ENCODE results near the gene TMEM54. TPM values are rescaled to one million over a fixed set of nuclear protein-coding genes. Genes with fewer than 3 reads are reported as not detected.

TMEM54 gene
- total and polyA plus RNA-seq, 12 donors: 1.3 to 123 (median 21.2) TPM

DNA sequence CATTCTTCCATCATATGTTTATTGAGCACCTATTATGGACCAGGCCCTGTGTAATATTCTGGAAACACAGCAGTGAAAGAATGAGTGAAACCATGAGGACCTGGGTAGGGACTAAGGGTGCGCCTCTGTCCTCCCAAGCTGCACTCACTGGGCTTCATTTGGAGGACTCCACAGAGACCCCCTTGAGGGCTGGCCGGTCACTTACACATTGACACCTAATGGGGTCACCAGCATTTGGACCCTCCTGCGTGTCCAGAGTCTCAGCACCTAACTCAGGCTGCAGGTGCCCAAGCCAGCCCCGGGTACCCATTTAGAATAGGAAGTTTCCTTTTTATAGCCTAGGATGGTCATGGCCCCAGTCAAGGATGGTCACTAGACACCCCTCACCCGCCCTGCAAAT, 27.7 kb downstream of the TMEM54 start:
- no peaks in the 10 kb centered on the region for H3K27me3 ChIP-seq
- peak in 2 of 7 donors; percentile 15 to 49 for DNase-seq
- H3K4me1 ChIP-seq (replicated peaks in 1 of 2): peaks cover 0 to 21% of the 10 kb centered on the region in 2 donors
- no peaks in the 10 kb centered on the region for H3K9me3 ChIP-seq (replicated peaks in 1 of 3)
- WGBS, 4 donors: 71 to 87% (median 76%) methylated on average over 2 to 5 of the region's 5 CpGs
- no peak overlapping the region for H3K4me3 ChIP-seq
- H3K27ac ChIP-seq: no peak overlapping the region
- intact Hi-C loops (cut with DNase I): loop anchor here in 1 of 2 donors (10.0 kb wide), 2 partner anchors 159 to 349 kb away; no protein-coding TSS in a partner anchor
- H3K36me3 ChIP-seq (replicated peaks in 1 of 2): no peaks in the 10 kb centered on the region
- TF ChIP-seq POLR2A (IDR thresholded peaks at IDR 0.05): no peak
- TF ChIP-seq, protein P1, sequence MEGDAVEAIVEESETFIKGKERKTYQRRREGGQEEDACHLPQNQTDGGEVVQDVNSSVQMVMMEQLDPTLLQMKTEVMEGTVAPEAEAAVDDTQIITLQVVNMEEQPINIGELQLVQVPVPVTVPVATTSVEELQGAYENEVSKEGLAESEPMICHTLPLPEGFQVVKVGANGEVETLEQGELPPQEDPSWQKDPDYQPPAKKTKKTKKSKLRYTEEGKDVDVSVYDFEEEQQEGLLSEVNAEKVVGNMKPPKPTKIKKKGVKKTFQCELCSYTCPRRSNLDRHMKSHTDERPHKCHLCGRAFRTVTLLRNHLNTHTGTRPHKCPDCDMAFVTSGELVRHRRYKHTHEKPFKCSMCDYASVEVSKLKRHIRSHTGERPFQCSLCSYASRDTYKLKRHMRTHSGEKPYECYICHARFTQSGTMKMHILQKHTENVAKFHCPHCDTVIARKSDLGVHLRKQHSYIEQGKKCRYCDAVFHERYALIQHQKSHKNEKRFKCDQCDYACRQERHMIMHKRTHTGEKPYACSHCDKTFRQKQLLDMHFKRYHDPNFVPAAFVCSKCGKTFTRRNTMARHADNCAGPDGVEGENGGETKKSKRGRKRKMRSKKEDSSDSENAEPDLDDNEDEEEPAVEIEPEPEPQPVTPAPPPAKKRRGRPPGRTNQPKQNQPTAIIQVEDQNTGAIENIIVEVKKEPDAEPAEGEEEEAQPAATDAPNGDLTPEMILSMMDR (IDR thresholded peaks at IDR 0.05): no peak

DNA sequence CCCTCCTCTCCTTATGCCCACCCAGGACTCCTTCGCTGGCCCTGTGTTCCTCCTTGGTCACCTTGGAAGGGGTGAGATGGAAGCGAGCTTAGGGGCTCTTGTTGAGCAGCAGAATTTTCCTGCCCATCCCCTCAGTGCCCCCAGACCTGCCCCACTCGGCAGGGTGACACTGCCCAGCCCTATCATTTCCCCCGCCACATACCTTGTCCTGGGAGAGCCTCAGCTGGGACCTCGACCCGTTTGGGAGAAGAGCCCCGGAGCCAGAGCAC, 29.1 kb downstream of the TMEM54 start:
- peak in 2 of 7 donors; percentile 17 to 46 for DNase-seq
- peaks cover 0 to 6% of the 10 kb centered on the region in 2 donors for H3K36me3 ChIP-seq (replicated peaks in 1 of 2)
- H3K27ac ChIP-seq: no peak overlapping the region
- H3K27me3 ChIP-seq: no peaks in the 10 kb centered on the region
- H3K4me1 ChIP-seq (replicated peaks in 1 of 2): peaks cover 0 to 21% of the 10 kb centered on the region in 2 donors
- H3K9me3 ChIP-seq (replicated peaks in 1 of 3): no peaks in the 10 kb centered on the region
- 55 to 65% (median 64%) methylated on average over 7 of the region's 7 CpGs for WGBS, 4 donors
- TF ChIP-seq POLR2A (IDR thresholded peaks at IDR 0.05): no peak
- TF ChIP-seq, protein P1 (IDR thresholded peaks at IDR 0.05): no peak
- H3K4me3 ChIP-seq: no peak overlapping the region
- intact Hi-C loops (cut with DNase I): loop anchor here in 1 of 2 donors (10.0 kb wide), 2 partner anchors 157 to 347 kb away; no protein-coding TSS in a partner anchor

DNA sequence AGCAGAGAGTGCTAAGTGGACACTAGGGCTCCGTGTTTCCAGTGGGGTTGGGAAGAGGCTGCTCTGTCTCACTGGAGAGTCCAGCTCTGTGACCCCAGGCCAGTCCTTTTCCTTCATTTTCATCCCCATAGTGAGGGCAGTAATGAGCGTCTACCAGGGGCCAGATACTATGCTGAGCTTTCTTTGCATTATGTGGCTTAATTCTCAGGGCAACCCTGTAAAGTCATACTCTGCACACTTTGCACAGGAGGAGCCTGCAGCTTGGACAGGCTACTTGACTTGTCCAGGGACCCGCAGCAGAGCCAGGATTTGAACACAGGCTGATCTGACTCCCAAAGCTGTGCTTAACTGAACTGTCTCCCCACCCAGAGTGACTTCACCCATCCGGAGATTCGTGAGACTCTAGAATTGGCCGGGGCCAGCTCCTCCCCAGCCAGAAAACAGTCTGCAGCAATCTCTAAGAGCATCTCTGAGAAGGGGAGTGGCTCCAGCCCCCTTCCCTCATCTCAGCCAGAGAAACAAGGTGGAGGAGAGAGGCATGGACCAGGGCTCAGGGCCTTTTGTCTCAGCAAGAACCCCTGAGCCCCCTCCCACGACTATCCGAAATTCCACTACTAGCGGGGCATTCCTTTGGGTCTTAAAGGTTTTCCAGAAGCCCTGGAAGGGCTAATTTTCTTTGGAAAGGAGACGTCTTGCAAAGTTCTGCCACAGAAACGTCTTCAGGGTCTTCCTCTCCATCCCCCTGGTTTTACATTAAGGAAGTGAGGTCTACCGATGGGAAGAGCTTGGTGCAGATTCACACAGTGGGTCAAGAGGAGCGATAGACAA, 29.6 kb downstream of the TMEM54 start:
- Histone ChIP-seq H3K27me3 (no peaks in the 10 kb centered on the region), H3K4me3 (peak overlapping the region in 1 of 4 donors; percentile 63), H3K9me3 (replicated peaks in 1 of 3) (no peaks in the 10 kb centered on the region), H3K36me3 (replicated peaks in 1 of 2) (peaks cover 0 to 6% of the 10 kb centered on the region in 2 donors), H3K27ac (peak overlapping the region in 1 of 5 donors; percentile 57), H3K4me1 (replicated peaks in 1 of 2) (peaks cover 0 to 17% of the 10 kb centered on the region in 2 donors)
- intact Hi-C loops (cut with DNase I): loop anchor here in 1 of 2 donors (10.0 kb wide), 2 partner anchors 157 to 347 kb away; no protein-coding TSS in a partner anchor
- WGBS, 4 donors: 49 to 56% (median 50%) methylated on average over 10 to 13 of the region's 13 CpGs
- TF ChIP-seq POLR2A (IDR thresholded peaks at IDR 0.05): no peak
- TF ChIP-seq, protein P1 (IDR thresholded peaks at IDR 0.05): no peak
- DNase-seq: peak in 2 of 7 donors; percentile 20 to 54

DNA sequence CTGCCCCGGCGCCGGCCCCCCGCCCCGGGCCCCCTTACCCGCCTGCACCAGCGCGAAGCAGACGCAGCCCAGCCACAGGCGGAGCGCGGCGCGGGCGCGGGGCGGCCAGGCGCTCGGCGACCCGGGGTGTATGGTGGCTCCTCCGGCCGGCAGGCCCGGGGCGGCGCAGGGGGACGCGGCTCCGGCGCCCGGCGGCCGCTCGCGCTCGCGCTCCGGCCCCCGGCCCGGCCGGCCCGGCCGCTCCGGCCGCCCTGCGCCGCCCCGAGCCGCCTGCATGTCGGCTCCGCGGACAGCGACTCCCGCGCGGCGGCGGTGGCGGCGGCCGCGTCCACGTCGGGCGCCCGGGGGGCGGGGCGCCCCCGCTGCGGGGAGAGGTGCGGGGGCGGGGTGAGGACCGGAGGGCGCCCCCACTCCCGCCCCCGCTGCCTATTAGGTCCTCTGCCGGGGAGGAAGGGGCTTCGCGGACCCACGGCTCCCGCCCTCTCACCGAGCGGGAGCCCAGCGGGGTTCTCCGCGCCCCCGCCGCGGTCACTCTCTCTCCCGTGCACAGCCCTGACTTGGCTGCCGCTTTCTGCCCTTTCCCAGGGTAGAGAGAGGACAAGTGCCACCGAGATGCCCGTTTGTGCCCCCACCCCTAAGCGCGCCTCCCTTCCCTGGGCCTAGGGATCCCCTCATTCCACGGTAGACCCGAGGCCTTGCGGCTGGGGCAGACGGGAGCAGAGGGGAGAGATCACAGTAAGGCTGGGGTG, 30.4 kb downstream of the TMEM54 start, which contains the start of gene FNDC5:
FNDC5 (minus strand) TSS at position 298 of the 749 bp plus-strand sequence.
- WGBS, 4 donors: 0 to 2% (median 2%) methylated on average over 4 to 98 of the region's 99 CpGs; no CpG with 5 or more reads in 1 of the 4 donors
- intact Hi-C loops (cut with DNase I): loop anchor here in 1 of 2 donors (10.0 kb wide), 2 partner anchors 156 to 346 kb away; no protein-coding TSS in a partner anchor
- DNase-seq: peak in 4 of 7 donors; percentile 29 to 62 (median 44)

More for the DNA sequence above, 30.4 kb downstream of the TMEM54 start, which contains the start of gene FNDC5:
- H3K4me1 ChIP-seq (replicated peaks in 1 of 2): peaks cover 5 to 21% of the 10 kb centered on the region in 2 donors
- peak within 1 kb of the TSS in 2 of 5 donors; percentile 38 to 57 for H3K27ac ChIP-seq
- H3K27me3 ChIP-seq: no peaks in the 10 kb centered on the region
- H3K4me3 ChIP-seq: peak within 1 kb of the TSS in 2 of 4 donors; percentile 41 to 63
- no peaks in the 10 kb centered on the region for H3K9me3 ChIP-seq (replicated peaks in 1 of 3)
- TF ChIP-seq POLR2A (IDR thresholded peaks at IDR 0.05): no peak
- TF ChIP-seq, protein P1 (IDR thresholded peaks at IDR 0.05): no peak
- H3K36me3 ChIP-seq (replicated peaks in 1 of 2): peaks cover 0 to 6% of the 10 kb centered on the region in 2 donors
